ENCODE results near the gene TDP1.

- TF ChIP-seq RAD21 (CRISPR knock-in tag; conservative IDR thresholded peaks at IDR 0.05 in 1 of 2, IDR thresholded peaks at IDR 0.05 in 1 of 2) (no peak), CREBBP (IDR thresholded peaks at IDR 0.05; ENCODE audit: low read depth, low read length) (no peak), NBN (IDR thresholded peaks at IDR 0.05; ENCODE audit: low read depth) (no peak), CBX5 (IDR thresholded peaks at IDR 0.05; ENCODE audit: borderline replicate concordance, low read depth) (no peak), CTCF (IDR thresholded peaks at IDR 0.05 in 2 of 3, conservative IDR thresholded peaks at IDR 0.05 in 1 of 3; ENCODE audit: insufficient read depth in 2 of 3, low read depth in 1 of 3, low read length in 3 of 3) (no peak), GTF3C2 (IDR thresholded peaks at IDR 0.05; ENCODE audit: borderline replicate concordance, extremely low read depth, insufficient read length) (no peak), ZBTB17 (CRISPR knock-in tag; IDR thresholded peaks at IDR 0.05) (no peak), CBX3 (IDR thresholded peaks at IDR 0.05; ENCODE audit: borderline replicate concordance in 1 of 2, low read length in 2 of 2) (no peak), L3MBTL2 (IDR thresholded peaks at IDR 0.05) (no peak), ELF2 (CRISPR knock-in tag; IDR thresholded peaks at IDR 0.05) (no peak), SIN3A (IDR thresholded peaks at IDR 0.05; ENCODE audit: borderline replicate concordance in 2 of 2, control insufficient read depth in 1 of 2, low read depth in 2 of 2, low read length in 2 of 2) (no peak)
Measured at GRCh38 chr14:89906000-89906399, 49.7 kb upstream of the TDP1 start.
